Mesothelial cell of epicardium (in vitro differentiated cells): ENCODE measurements around the gene RNF125. TPM values are rescaled to one million over a fixed set of nuclear protein-coding genes. Genes with fewer than 3 reads are reported as not detected.
"Not testable (repeated sequence)": the region's sequence is repeated elsewhere in the genome, so short reads cannot be mapped to it uniquely, and the experiment has no call there.

Source experiments
- DNase-seq, 2 experiments: peaks; one replicate each; pipeline ENCODE4 v3.0.0; 2021; ENCODE audit warnings: low spot score in 2 of 2; ENCODE audit not compliant: unreplicated experiment in 2 of 2
- H3K27ac Mint-ChIP-seq: 2 replicates; pipeline ENCODE4 v1.8.0; 2021; ENCODE audit warnings: mixed read lengths
- H3K27me3 Mint-ChIP-seq: 2 replicates; pipeline ENCODE4 v1.8.0; 2021; ENCODE audit warnings: low read depth, mixed read lengths
- H3K36me3 Mint-ChIP-seq: 2 replicates; pipeline ENCODE4 v1.8.0; 2021; ENCODE audit warnings: mixed read lengths
- H3K4me1 Mint-ChIP-seq: 2 replicates; pipeline ENCODE4 v1.8.0; 2021; ENCODE audit warnings: mixed read lengths
- H3K4me3 Mint-ChIP-seq: 2 replicates; pipeline ENCODE4 v1.8.0; 2021; ENCODE audit warnings: mild to moderate bottlenecking, moderate library complexity, mixed read lengths
- H3K9me3 Mint-ChIP-seq: 2 replicates; pipeline ENCODE4 v1.8.0; 2021; ENCODE audit warnings: mixed read lengths
- CTCF ChIP-seq: fragments of 200-600 bp; sonication (generic); IDR thresholded peaks from one replicate; pipeline ENCODE4 v1.5.0; 2021; ENCODE audit warnings: antibody characterized with exemption; ENCODE audit not compliant: unreplicated experiment
- total RNA-seq: library from RNA; stranded (reverse); gene quantifications from 3 replicates; pipeline ENCODE4 v1.2.1, GENCODE V29; 2021

The RNF125 gene
- total RNA-seq, 1 donor from 2014 or later: 0.74 TPM

- peak overlapping the region; percentile 75 for H3K27ac Mint-ChIP-seq
- H3K27me3 Mint-ChIP-seq: peaks cover 45% of the 10 kb centered on the region
- peak in 1 of 2 experiments; percentile 55 for DNase-seq
- H3K4me1 Mint-ChIP-seq: peaks cover 16% of the 10 kb centered on the region
- H3K9me3 Mint-ChIP-seq: no peaks in the 10 kb centered on the region
- TF ChIP-seq CTCF: no peak
- H3K36me3 Mint-ChIP-seq: no peaks in the 10 kb centered on the region
- peak overlapping the region; percentile 81 for H3K4me3 Mint-ChIP-seq
These were observed 775 bp downstream of the RNF125 start for GRCh38 chr18:32019251-32019948.

DNA sequence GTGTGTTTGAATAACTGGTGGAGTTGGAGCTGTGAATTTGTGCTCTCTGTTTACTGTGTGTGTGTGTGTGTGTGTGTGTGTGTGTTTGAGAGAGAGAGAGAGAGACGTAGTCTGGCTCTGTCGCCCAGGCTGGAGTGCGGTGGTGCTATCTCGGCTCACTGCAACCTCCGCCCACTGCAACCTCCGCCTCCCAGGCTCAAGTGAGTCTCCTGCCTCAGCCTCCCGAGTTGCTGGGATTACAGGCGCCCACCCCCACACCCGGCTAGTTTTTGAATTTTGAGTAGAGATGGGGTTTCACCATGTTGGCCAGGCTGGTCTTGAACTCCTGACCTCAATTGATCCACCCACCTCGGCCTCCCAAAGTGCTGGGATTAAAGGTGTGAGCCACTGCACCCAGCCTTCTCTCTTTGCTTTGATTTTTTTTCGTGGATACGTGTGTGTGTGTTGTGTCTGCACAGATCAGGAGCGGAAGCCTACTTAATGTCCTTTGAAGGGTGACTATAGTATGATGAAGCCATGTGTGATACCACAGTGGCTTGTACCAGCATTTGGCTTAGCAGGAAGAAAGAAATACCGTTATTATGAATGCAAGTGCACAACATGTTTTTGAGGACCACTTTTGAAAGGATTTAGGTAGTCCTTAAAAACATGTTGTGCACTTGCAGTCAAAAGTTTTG lies 1.5 kb downstream of the RNF125 start:
- DNase-seq, H3K27ac Mint-ChIP-seq, H3K9me3 Mint-ChIP-seq, H3K36me3 Mint-ChIP-seq: not testable (repeated sequence)
- peaks cover 43% of the 10 kb centered on the region for H3K27me3 Mint-ChIP-seq
- H3K4me1 Mint-ChIP-seq: peaks cover 16% of the 10 kb centered on the region
- peak overlapping the region; percentile 81 for H3K4me3 Mint-ChIP-seq

DNA sequence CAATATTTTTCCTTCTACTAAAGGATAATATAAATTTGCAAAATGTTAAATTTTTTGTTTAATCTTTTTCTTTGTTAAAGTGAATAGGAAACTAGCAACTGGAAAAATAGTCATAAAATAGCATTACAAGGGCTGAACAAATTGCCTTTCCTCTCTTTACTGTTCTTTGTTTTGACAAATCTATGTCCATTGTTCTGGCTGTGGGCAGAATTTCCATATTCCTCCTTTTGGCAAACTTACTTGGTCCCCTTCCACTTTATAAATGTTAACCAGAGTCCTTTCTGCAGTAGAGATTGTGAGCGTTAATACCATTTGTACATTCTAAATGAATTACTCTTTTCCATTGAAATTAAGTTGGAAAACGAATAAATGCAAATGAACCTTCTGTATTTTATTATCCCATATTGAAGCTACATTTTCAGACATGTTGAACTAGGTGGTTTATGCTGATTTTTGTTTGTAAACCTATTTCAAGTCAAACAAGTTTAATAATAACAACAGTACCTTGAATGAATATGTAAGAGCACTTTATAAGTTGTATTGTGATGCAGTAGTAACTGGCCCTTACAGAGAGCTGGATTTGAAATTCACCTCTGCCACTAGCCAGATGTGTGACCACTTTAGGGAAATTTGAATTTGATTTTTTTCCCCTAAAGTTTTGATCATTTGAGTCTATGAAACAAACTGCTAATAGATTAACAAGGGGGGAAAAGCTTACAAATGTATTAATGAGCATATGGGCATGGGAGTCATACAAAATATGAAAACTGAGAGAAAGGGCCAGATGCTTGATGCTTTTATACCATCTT lies 3.3 kb downstream of the RNF125 start:
- H3K27ac Mint-ChIP-seq: no peak overlapping the region
- no peak overlapping the region for H3K4me3 Mint-ChIP-seq
- no peaks in the 10 kb centered on the region for H3K36me3 Mint-ChIP-seq
- H3K27me3 Mint-ChIP-seq: peaks cover 29% of the 10 kb centered on the region
- no peak for TF ChIP-seq CTCF
- H3K9me3 Mint-ChIP-seq: no peaks in the 10 kb centered on the region
- no peak for DNase-seq
- H3K4me1 Mint-ChIP-seq: peaks cover 16% of the 10 kb centered on the region

- Mint-ChIP-seq H3K27me3 (peaks cover 11% of the 10 kb centered on the region), H3K4me3 (no peak overlapping the region), H3K9me3 (no peaks in the 10 kb centered on the region), H3K4me1 (no peaks in the 10 kb centered on the region), H3K36me3 (no peaks in the 10 kb centered on the region), H3K27ac (no peak overlapping the region)
- no peak for DNase-seq
- TF ChIP-seq CTCF: no peak
These were observed 7.1 kb downstream of the RNF125 start for GRCh38 chr18:32025744-32026143.

- H3K9me3 Mint-ChIP-seq: no peaks in the 10 kb centered on the region
- H3K27ac Mint-ChIP-seq: no peak overlapping the region
- H3K4me1 Mint-ChIP-seq: no peaks in the 10 kb centered on the region
- TF ChIP-seq CTCF: no peak
- H3K27me3 Mint-ChIP-seq: peaks cover 7% of the 10 kb centered on the region
- DNase-seq: no peak
- H3K4me3 Mint-ChIP-seq: no peak overlapping the region
- H3K36me3 Mint-ChIP-seq: no peaks in the 10 kb centered on the region
These were observed 8.0 kb downstream of the RNF125 start for GRCh38 chr18:32026491-32027086.
